SK-MEL-5 (cell line): ENCODE results near the gene ATF1. TPM values are rescaled to one million over a fixed set of nuclear protein-coding genes. Genes with fewer than 3 reads are reported as not detected.
"Not testable (repeated sequence)": the region's sequence is repeated elsewhere in the genome, so short reads cannot be mapped to it uniquely, and the experiment has no call there.

Experiments used
- DNase-seq: peaks from one replicate; pipeline ENCODE4 v3.0.0-alpha.2; 2016; ENCODE audit warnings: low read depth, low spot score
- in situ Hi-C: cut with HindIII; loops from 2 replicates; pipeline ENCODE4 v1.10.0; 2016; ENCODE audit warnings: low sequenced_read_pairs, high pct_unique_total_duplicates, low pct_unique_long_range_greater_than_20kb
- total RNA-seq: library from RNA; depleted of rRNA; stranded (reverse); fragments of >200 nt; shearing (Covaris generic); gene quantifications from 2 replicates; pipeline ENCODE4 v1.2.3, GENCODE V29; 2014

Gene ATF1
- total RNA-seq, 1 experiment from 2014 or later = 32.1 TPM

- no peak for DNase-seq
- in situ Hi-C loops = no loop called here
These were observed 20.6 kb downstream of the ATF1 start for GRCh38 chr12:50784501-50784900.

- no peak for DNase-seq
These were observed 21.6 kb downstream of the ATF1 start for GRCh38 chr12:50785406-50786001.

GRCh38 chr12:50786498-50787231, 22.8 kb downstream of the ATF1 start:
- in situ Hi-C loops = no loop called here
- DNase-seq = no peak

More at GRCh38 chr12:50785406-50786001, 21.6 kb downstream of the ATF1 start:
- in situ Hi-C loops = no loop called here

GRCh38 chr12:50787618-50788017, 23.7 kb downstream of the ATF1 start:
- no peak for DNase-seq
- in situ Hi-C loops = no loop called here

GRCh38 chr12:50788561-50788960, 24.7 kb downstream of the ATF1 start:
- in situ Hi-C loops = no loop called here
- DNase-seq = no peak

- DNase-seq = no peak
- in situ Hi-C loops = no loop called here
These were observed 26.2 kb downstream of the ATF1 start for GRCh38 chr12:50790081-50790480.

GRCh38 chr12:50799908-50800307, 36.0 kb downstream of the ATF1 start:
- no peak for DNase-seq
- in situ Hi-C loops = no loop called here

GRCh38 chr12:50803230-50803875, 39.5 kb downstream of the ATF1 start:
- DNase-seq = no peak
- in situ Hi-C loops = no loop called here

GRCh38 chr12:50806176-50806575, 42.3 kb downstream of the ATF1 start:
- in situ Hi-C loops = no loop called here
- no peak for DNase-seq

GRCh38 chr12:50809131-50809530, 45.2 kb downstream of the ATF1 start:
- in situ Hi-C loops, DNase-seq: not testable (repeated sequence)

GRCh38 chr12:50814921-50815320, 51.0 kb downstream of the ATF1 start:
- DNase-seq, in situ Hi-C loops: not testable (repeated sequence)

GRCh38 chr12:50820177-50820576, 56.3 kb downstream of the ATF1 start:
- in situ Hi-C loops = no loop called here
- DNase-seq = no peak

GRCh38 chr12:50822082-50822481, 58.2 kb downstream of the ATF1 start:
- DNase-seq = no peak
- in situ Hi-C loops = no loop called here

GRCh38 chr12:50823724-50824123, 59.8 kb downstream of the ATF1 start:
- in situ Hi-C loops, DNase-seq: not testable (repeated sequence)

GRCh38 chr12:50824914-50825313, 61.0 kb downstream of the ATF1 start:
- in situ Hi-C loops = no loop called here
- no peak for DNase-seq

GRCh38 chr12:50825372-50825838, 61.5 kb downstream of the ATF1 start:
- in situ Hi-C loops = no loop called here
- DNase-seq = peak; percentile 75

- DNase-seq = no peak
- in situ Hi-C loops = no loop called here
These were observed 64.2 kb downstream of the ATF1 start for GRCh38 chr12:50828121-50828520.

- DNase-seq = peak; percentile 43
- in situ Hi-C loops = no loop called here
These were observed 65.0 kb downstream of the ATF1 start for GRCh38 chr12:50828886-50829285.

GRCh38 chr12:50833801-50834200, 69.9 kb downstream of the ATF1 start:
- in situ Hi-C loops = not testable (repeated sequence)

More at GRCh38 chr12:50833801-50834200, 69.9 kb downstream of the ATF1 start:
- DNase-seq = not testable (repeated sequence)
